ENCODE results near the gene SH2D7.
"Not testable (repeated sequence)": the region's sequence is repeated elsewhere in the genome, so short reads cannot be mapped to it uniquely, and the experiment has no call there.

SH2D7 gene

GRCh38 chr15:78146425-78147154, 54.2 kb downstream of the SH2D7 start:
- DNase-seq, result no peak

GRCh38 chr15:78147566-78147965, 55.2 kb downstream of the SH2D7 start:
- no peak for DNase-seq

- no peak for DNase-seq
Observed at GRCh38 chr15:78148392-78149067, 56.2 kb downstream of the SH2D7 start.

- DNase-seq, result peak; percentile 97
Observed at GRCh38 chr15:78149068-78149804, 56.9 kb downstream of the SH2D7 start, which contains the start of gene IDH3A. TSS of gene IDH3A (plus strand) at chr15:78149362. CDS start at chr15:78149404, 42 bp downstream.

- DNase-seq, result no peak
Observed at GRCh38 chr15:78149805-78150751, 57.7 kb downstream of the SH2D7 start.

GRCh38 chr15:78151075-78151474, 58.7 kb downstream of the SH2D7 start:
- not testable (repeated sequence) for DNase-seq

All from fibroblast of skin of scalp (primary cell).